Endothelial cell of umbilical vein (primary cell): ENCODE results near the gene MBLAC1.

Experiments
- CTCF ChIP-seq, 2 donors: IDR thresholded peaks; 1 replicate in 1 of 2; 2 replicates in 1 of 2; pipeline ENCODE4 v1.5.1; 2011; ENCODE audit warnings: low read length in 2 of 2, mild to moderate bottlenecking in 2 of 2, moderate library complexity in 2 of 2, control low read depth in 1 of 2, inconsistent platforms in 1 of 2, low read depth in 1 of 2; ENCODE audit not compliant: insufficient read depth in 1 of 2; ENCODE audit errors: extremely low read depth in 1 of 2
- EZH2 ChIP-seq: IDR thresholded peaks from 2 replicates; pipeline ENCODE4 v1.6.1; 2012; ENCODE audit warnings: borderline replicate concordance, low read depth, mild to moderate bottlenecking, moderate library complexity, low read length, inconsistent platforms; ENCODE audit not compliant: severe bottlenecking
- MAX ChIP-seq: IDR thresholded peaks from 2 replicates; pipeline ENCODE4 v1.6.1; 2011; ENCODE audit not compliant: insufficient read depth, insufficient read length
- MYC ChIP-seq: IDR thresholded peaks from one replicate; pipeline ENCODE4 v1.6.1; 2011; ENCODE audit warnings: mild to moderate bottlenecking, low read depth, low read length
- POLR2A ChIP-seq: IDR thresholded peaks from 2 replicates; pipeline ENCODE4 v1.6.1; 2012; ENCODE audit warnings: low read depth, mild to moderate bottlenecking, control low read depth, low read length
- POLR2AphosphoS5 ChIP-seq: IDR thresholded peaks from 2 replicates; pipeline ENCODE4 v1.6.1; 2012; ENCODE audit warnings: low read depth, mild to moderate bottlenecking, control low read depth, low read length, moderate library complexity; ENCODE audit not compliant: insufficient read depth

DNA sequence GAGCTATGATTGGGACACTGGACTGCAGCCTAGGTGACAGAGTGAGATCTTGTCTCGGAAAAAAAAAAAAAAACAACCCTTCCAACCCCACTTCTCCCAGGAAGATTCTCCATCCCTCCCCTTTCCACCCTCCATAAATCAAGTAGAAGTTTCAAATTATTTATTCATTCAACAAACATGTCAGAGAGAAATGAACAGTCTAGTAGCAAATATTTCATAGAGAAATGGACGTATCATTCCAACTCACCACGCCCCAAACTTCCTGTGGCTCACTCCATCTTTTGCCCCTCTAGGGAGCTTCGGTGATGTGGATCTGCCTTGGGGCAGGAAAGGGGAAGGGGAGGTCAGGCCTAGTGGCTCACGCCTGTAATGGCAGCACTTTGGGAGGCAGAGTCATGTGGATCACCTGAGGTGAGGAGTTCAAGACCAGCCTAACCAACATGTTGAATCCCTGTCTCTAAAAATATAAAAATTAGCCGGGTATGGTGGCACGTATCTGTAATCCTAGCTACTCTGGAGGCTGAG lies 32.4 kb downstream of the MBLAC1 start:
- TF ChIP-seq MAX (no peak), CTCF (IDR thresholded peaks at IDR 0.05; ENCODE audit: extremely low read depth in 1 of 2, insufficient read depth in 1 of 2, low read depth in 1 of 2, low read length in 2 of 2) (no peak), MYC (no peak), POLR2AphosphoS5 (no peak), POLR2A (no peak), EZH2 (no peak)
